HL-60 (cell line): ENCODE results near the gene CST8.

Experiments used
- CTCF ChIP-seq: IDR thresholded peaks from one replicate; pipeline ENCODE4 v1.5.1; 2011; ENCODE audit warnings: low read length, control low read depth, inconsistent platforms; ENCODE audit not compliant: insufficient read depth
- GABPA ChIP-seq: IDR thresholded peaks from 2 replicates; pipeline ENCODE4 v1.6.1; 2012; ENCODE audit warnings: low read depth
- POLR2AphosphoS5 ChIP-seq: IDR thresholded peaks from 2 replicates; pipeline ENCODE4 v1.6.1; 2012; ENCODE audit warnings: low read depth
- REST ChIP-seq: IDR thresholded peaks from 2 replicates; pipeline ENCODE4 v1.6.1; 2012; ENCODE audit warnings: low read depth; ENCODE audit not compliant: insufficient replicate concordance
- SPI1 ChIP-seq: IDR thresholded peaks from 2 replicates; pipeline ENCODE4 v1.6.1; 2012; ENCODE audit warnings: low read depth, mild to moderate bottlenecking, borderline replicate concordance

DNA sequence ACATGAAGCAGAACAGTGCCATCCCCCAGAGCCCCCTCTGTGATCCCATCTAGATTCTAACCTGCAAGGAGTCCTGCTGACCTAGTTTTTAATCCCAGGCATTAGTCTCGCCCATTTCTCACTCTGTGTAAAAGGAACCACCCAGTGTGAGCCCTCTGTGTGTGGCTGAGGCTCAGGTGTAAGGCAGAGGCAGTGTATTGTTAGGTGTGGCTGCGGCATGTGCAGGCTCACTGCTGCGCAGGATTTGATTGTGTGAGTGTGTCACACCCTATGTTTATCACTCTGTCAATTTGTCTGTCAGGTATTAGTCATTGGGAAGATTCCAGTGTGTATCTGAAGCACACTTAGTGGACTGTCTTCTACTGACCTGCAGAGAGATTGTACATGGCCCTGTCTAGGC, 13.7 kb upstream of the CST8 start:
- no peak for TF ChIP-seq CTCF
- no peak for TF ChIP-seq REST
- no peak for TF ChIP-seq POLR2AphosphoS5
- no peak for TF ChIP-seq GABPA
- no peak for TF ChIP-seq SPI1
